ENCODE data around the gene SLC4A4. TPM values are rescaled to one million over a fixed set of nuclear protein-coding genes. Genes with fewer than 3 reads are reported as not detected.

Gene SLC4A4
- total RNA-seq, 1 experiment from 2014 or later, result 1.1 TPM

- TF ChIP-seq AFF4 (CRISPR knock-in tag; IDR thresholded peaks at IDR 0.05; ENCODE audit: borderline replicate concordance) (no peak), ZNF263 (CRISPR knock-in tag; IDR thresholded peaks at IDR 0.05; ENCODE audit: low read depth) (no peak)
- TF ChIP-seq, protein P1, sequence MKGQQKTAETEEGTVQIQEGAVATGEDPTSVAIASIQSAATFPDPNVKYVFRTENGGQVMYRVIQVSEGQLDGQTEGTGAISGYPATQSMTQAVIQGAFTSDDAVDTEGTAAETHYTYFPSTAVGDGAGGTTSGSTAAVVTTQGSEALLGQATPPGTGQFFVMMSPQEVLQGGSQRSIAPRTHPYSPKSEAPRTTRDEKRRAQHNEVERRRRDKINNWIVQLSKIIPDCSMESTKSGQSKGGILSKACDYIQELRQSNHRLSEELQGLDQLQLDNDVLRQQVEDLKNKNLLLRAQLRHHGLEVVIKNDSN (CRISPR knock-in tag; IDR thresholded peaks at IDR 0.05), result no peak
Measured at GRCh38 chr4:71429106-71429505, 90.3 kb downstream of the SLC4A4 start (continued).

GRCh38 chr4:71429962-71430361, 91.1 kb downstream of the SLC4A4 start:
- no peak overlapping the region for H3K27ac Mint-ChIP-seq
- DNase-seq (ENCODE audit: low spot score), result no peak
- ATAC-seq, result no peak
- no peak overlapping the region for H3K4me3 Mint-ChIP-seq
- ChIA-PET POLR2A (no interaction called here), CTCF (no interaction called here)
- TF ChIP-seq, protein P2, sequence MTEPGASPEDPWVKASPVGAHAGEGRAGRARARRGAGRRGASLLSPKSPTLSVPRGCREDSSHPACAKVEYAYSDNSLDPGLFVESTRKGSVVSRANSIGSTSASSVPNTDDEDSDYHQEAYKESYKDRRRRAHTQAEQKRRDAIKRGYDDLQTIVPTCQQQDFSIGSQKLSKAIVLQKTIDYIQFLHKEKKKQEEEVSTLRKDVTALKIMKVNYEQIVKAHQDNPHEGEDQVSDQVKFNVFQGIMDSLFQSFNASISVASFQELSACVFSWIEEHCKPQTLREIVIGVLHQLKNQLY (CRISPR knock-in tag; IDR thresholded peaks at IDR 0.05), result no peak
- TF ChIP-seq ZNF317 (CRISPR knock-in tag; IDR thresholded peaks at IDR 0.05; ENCODE audit: borderline replicate concordance, low read depth), result no peak
- TF ChIP-seq CREB1 (CRISPR knock-in tag; IDR thresholded peaks at IDR 0.05), result no peak
- TF ChIP-seq, protein P3, sequence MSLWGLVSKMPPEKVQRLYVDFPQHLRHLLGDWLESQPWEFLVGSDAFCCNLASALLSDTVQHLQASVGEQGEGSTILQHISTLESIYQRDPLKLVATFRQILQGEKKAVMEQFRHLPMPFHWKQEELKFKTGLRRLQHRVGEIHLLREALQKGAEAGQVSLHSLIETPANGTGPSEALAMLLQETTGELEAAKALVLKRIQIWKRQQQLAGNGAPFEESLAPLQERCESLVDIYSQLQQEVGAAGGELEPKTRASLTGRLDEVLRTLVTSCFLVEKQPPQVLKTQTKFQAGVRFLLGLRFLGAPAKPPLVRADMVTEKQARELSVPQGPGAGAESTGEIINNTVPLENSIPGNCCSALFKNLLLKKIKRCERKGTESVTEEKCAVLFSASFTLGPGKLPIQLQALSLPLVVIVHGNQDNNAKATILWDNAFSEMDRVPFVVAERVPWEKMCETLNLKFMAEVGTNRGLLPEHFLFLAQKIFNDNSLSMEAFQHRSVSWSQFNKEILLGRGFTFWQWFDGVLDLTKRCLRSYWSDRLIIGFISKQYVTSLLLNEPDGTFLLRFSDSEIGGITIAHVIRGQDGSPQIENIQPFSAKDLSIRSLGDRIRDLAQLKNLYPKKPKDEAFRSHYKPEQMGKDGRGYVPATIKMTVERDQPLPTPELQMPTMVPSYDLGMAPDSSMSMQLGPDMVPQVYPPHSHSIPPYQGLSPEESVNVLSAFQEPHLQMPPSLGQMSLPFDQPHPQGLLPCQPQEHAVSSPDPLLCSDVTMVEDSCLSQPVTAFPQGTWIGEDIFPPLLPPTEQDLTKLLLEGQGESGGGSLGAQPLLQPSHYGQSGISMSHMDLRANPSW (CRISPR knock-in tag; conservative IDR thresholded peaks at IDR 0.05; ENCODE audit: low read depth), result no peak
- TF ChIP-seq TCF7 (CRISPR knock-in tag; IDR thresholded peaks at IDR 0.05; ENCODE audit: low read depth), result no peak
- TF ChIP-seq ZBTB21 (CRISPR knock-in tag; IDR thresholded peaks at IDR 0.05; ENCODE audit: borderline replicate concordance), result no peak
- TF ChIP-seq ATF1 (CRISPR knock-in tag; IDR thresholded peaks at IDR 0.05), result no peak
- no peak for TF ChIP-seq NR1H2 (CRISPR knock-in tag; IDR thresholded peaks at IDR 0.05)
- no peak for TF ChIP-seq ZNF232 (CRISPR knock-in tag; IDR thresholded peaks at IDR 0.05)
- no peak for TF ChIP-seq ZMAT4 (CRISPR knock-in tag; IDR thresholded peaks at IDR 0.05)
- TF ChIP-seq, protein P1 (CRISPR knock-in tag; IDR thresholded peaks at IDR 0.05), result no peak
- no peak for TF ChIP-seq NFE2L1 (CRISPR knock-in tag; IDR thresholded peaks at IDR 0.05)
- no peaks in the 10 kb centered on the region for H3K4me1 Mint-ChIP-seq
- peaks cover 10% of the 10 kb centered on the region for H3K36me3 Mint-ChIP-seq
- no peaks in the 10 kb centered on the region; the same call in 1 of the 2 replicates for H3K27me3 Mint-ChIP-seq (ENCODE audit: low read depth)
- peaks cover 23% of the 10 kb centered on the region for H3K9me3 Mint-ChIP-seq

GRCh38 chr4:71430609-71431008, 91.8 kb downstream of the SLC4A4 start:
- CTCF ChIA-PET, result no interaction called here
- H3K9me3 Mint-ChIP-seq, result peaks cover 23% of the 10 kb centered on the region
- POLR2A ChIA-PET, result no interaction called here
- H3K4me3 Mint-ChIP-seq, result no peak overlapping the region
- no peaks in the 10 kb centered on the region for H3K4me1 Mint-ChIP-seq
- ATAC-seq (no peak), DNase-seq (ENCODE audit: low spot score) (no peak)
- H3K27me3 Mint-ChIP-seq (ENCODE audit: low read depth), result no peaks in the 10 kb centered on the region; the same call in 1 of the 2 replicates
- TF ChIP-seq NFYB (CRISPR knock-in tag; conservative IDR thresholded peaks at IDR 0.05; ENCODE audit: low read depth), result no peak
- no peak for TF ChIP-seq ZNF396 (CRISPR knock-in tag; IDR thresholded peaks at IDR 0.05; ENCODE audit: borderline replicate concordance)
- TF ChIP-seq NR2C2 (CRISPR knock-in tag; IDR thresholded peaks at IDR 0.05), result no peak
- H3K36me3 Mint-ChIP-seq, result peaks cover 13% of the 10 kb centered on the region
- no peak overlapping the region; the same call in 1 of the 2 replicates for H3K27ac Mint-ChIP-seq
